ENCODE results near the gene CDKL5.

Gene CDKL5

GRCh38 chrX:18650662-18651061 lies 225.3 kb downstream of the CDKL5 start:
- DNase-seq (ENCODE audit: low spot score), result no peak

GRCh38 chrX:18652636-18653035 lies 227.2 kb downstream of the CDKL5 start:
- DNase-seq (ENCODE audit: low spot score), result no peak

- DNase-seq (ENCODE audit: low spot score), result no peak
These were observed 229.7 kb downstream of the CDKL5 start for GRCh38 chrX:18654875-18655836.

- DNase-seq (ENCODE audit: low spot score), result no peak
These were observed 235.9 kb downstream of the CDKL5 start for GRCh38 chrX:18661273-18661672.

GRCh38 chrX:18664947-18665346 lies 239.5 kb downstream of the CDKL5 start:
- no peak for DNase-seq (ENCODE audit: low spot score)

GRCh38 chrX:18666614-18667013 lies 241.2 kb downstream of the CDKL5 start:
- no peak for DNase-seq (ENCODE audit: low spot score)

- DNase-seq (ENCODE audit: low spot score), result no peak
These were observed 242.8 kb downstream of the CDKL5 start for GRCh38 chrX:18668071-18668835.

- DNase-seq (ENCODE audit: low spot score), result no peak
These were observed 246.6 kb downstream of the CDKL5 start, which contains the start of gene RS1 for GRCh38 chrX:18672008-18672407. Gene RS1, minus strand, starts transcription at chrX:18672108. Its CDS starts 40 bp downstream, at chrX:18672068.

GRCh38 chrX:18674417-18674787 lies 249.0 kb downstream of the CDKL5 start:
- DNase-seq (ENCODE audit: low spot score), result no peak

GRCh38 chrX:18674788-18675735 lies 249.7 kb downstream of the CDKL5 start:
- peak; percentile 84 for DNase-seq (ENCODE audit: low spot score)

- DNase-seq (ENCODE audit: low spot score), result no peak
These were observed 250.6 kb downstream of the CDKL5 start for GRCh38 chrX:18676050-18676449.

GRCh38 chrX:18676470-18676869 lies 251.1 kb downstream of the CDKL5 start:
- DNase-seq (ENCODE audit: low spot score), result no peak

- no peak for DNase-seq (ENCODE audit: low spot score)
These were observed 251.9 kb downstream of the CDKL5 start for GRCh38 chrX:18677161-18677869.

- DNase-seq (ENCODE audit: low spot score), result no peak
These were observed 256.6 kb downstream of the CDKL5 start for GRCh38 chrX:18681996-18682395.

- no peak for DNase-seq (ENCODE audit: low spot score)
These were observed 257.6 kb downstream of the CDKL5 start for GRCh38 chrX:18682979-18683387.

GRCh38 chrX:18687856-18688495 lies 262.6 kb downstream of the CDKL5 start:
- no peak for DNase-seq (ENCODE audit: low spot score)

GRCh38 chrX:18691431-18691830 lies 266.0 kb downstream of the CDKL5 start:
- DNase-seq (ENCODE audit: low spot score), result no peak

GRCh38 chrX:18692541-18692940 lies 267.1 kb downstream of the CDKL5 start:
- DNase-seq (ENCODE audit: low spot score), result no peak

- DNase-seq (ENCODE audit: low spot score), result no peak
These were observed 271.2 kb downstream of the CDKL5 start for GRCh38 chrX:18696653-18697052.

Data from activated CD4-positive, alpha-beta T cell treated with anti-CD3 and anti-CD28 coated beads, Interleukin-2, Interleukin-4, amounts not matched to agents 100 ng/mL and 50 ng/mL, durations not matched to agents 16 hours and 8 hours (primary cell).